SU-DHL-6 (cell line): ENCODE results near the gene POLE.

Experiments
- CTCF ChIP-seq: fragments of 200-600 bp; sonication (generic); IDR thresholded peaks from one replicate; pipeline ENCODE4 v1.5.1; 2017; ENCODE audit warnings: antibody characterized with exemption, mild to moderate bottlenecking, low read length, moderate library complexity; ENCODE audit not compliant: insufficient read depth, poor library complexity, severe bottlenecking
- EZH2phosphoT487 ChIP-seq: fragments of 200-600 bp; sonication (generic), shearing (Covaris generic); conservative IDR thresholded peaks from 2 replicates; pipeline ENCODE4 v1.6.1; 2018; ENCODE audit warnings: mild to moderate bottlenecking, antibody characterized with exemption, low read length, moderate library complexity, mixed read lengths

- TF ChIP-seq CTCF = no peak
- no peak for TF ChIP-seq EZH2phosphoT487
These were observed 44.4 kb upstream of the POLE start for GRCh38 chr12:132731574-132731973.
